ENCODE results near the gene ME2. TPM values are rescaled to one million over a fixed set of nuclear protein-coding genes. Genes with fewer than 3 reads are reported as not detected.
A peak's percentile ranks its signal among the peaks of the same experiment; 100 is the strongest.

The ME2 gene
- total RNA-seq, 1 experiment from 2014 or later = 49.0 TPM

DNA sequence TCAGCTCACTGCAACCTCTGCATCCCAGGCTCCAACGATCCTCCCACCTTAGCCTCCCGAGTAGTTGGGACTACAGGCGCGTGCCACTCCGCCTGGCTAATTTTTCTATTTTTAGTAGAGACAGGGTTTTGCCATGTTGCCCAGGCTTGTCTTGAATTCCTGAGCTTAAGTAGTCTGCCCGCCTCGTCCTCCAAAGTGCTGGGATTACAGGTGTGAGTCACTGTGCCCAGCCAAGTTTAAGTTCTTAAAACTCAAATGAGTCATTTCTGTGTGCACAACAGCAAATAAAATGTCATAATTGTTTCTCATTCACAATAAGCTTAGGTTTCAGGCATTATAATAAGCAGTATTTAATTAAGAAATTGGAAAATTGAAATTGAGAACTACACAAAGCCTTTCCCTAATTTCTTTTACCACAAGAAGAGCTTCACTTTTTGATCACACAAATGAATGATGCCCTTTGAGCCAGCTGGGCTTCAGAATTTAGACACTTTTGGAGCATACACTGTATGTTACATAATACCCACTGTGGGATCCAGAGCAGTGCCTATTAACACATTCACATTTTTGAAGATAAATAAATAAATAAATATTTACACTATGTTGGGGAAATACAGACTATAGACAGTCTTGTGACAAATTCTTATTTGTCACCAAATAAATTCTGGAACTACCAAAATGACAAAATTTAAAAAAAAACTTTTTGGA lies 8.6 kb upstream of the ME2 start:
- CTCF ChIA-PET = interaction anchor here (1.1 to 2.1 kb wide), 2 partner anchors 8 to 51 kb away, joined by 3 to 6 read pairs; partner anchors contain the start of gene ME2
- Histone ChIP-seq H3K27me3 (ENCODE audit: insufficient read depth, low read length) (no peaks in the 10 kb centered on the region), H2AFZ (ENCODE audit: low read depth, low read length, poor library complexity, severe bottlenecking) (peak overlapping the region; percentile 83), H3K9ac (ENCODE audit: low read length) (no peak overlapping the region), H3K27ac (ENCODE audit: low read depth, low read length) (peak overlapping the region; percentile 58; the same call in 1 of the 2 replicates), H3K79me2 (ENCODE audit: insufficient read depth, low read length) (no peaks in the 10 kb centered on the region), H3K4me1 (ENCODE audit: control insufficient read depth in 1 of 2, insufficient read depth in 2 of 2, low read length in 2 of 2) (peaks cover 25 to 42% of the 10 kb centered on the region in 2 experiments), H3K36me3 (ENCODE audit: control insufficient read depth in 1 of 2, insufficient read depth in 2 of 2, low read length in 2 of 2) (no peaks in the 10 kb centered on the region), H3K9me3 (ENCODE audit: control insufficient read depth in 1 of 2, insufficient read depth in 1 of 2, low read depth in 1 of 2, low read length in 2 of 2) (no peaks in the 10 kb centered on the region), H3K9me2 (ENCODE audit: insufficient read depth) (no peaks in the 10 kb centered on the region), H3K4me3 (replicated peaks in 1 of 2; ENCODE audit: low read depth in 1 of 2, low read length in 2 of 2) (peak overlapping the region in 1 of 2 experiments; percentile 30; a peak in 1 of 4 replicates), H3K4me2 (ENCODE audit: low read length) (peak overlapping the region; percentile 63), H4K20me1 (ENCODE audit: insufficient read depth) (no peaks in the 10 kb centered on the region)
- DNase-seq (ENCODE audit: low read depth, low spot score) = peak; percentile 83
- POLR2A ChIA-PET = interaction anchor here (2.2 kb wide), 1 partner anchor 9 kb away, joined by 14 read pairs; the partner anchor contains the start of gene ME2
- RAD21 ChIA-PET (ENCODE audit: low non-redundant PET in 1 of 2, low total read pairs in 2 of 2, uncharacterized antibody in 2 of 2, unreplicated experiment in 2 of 2) = interaction anchor here in 1 of 2 experiments (0.7 kb wide), 1 partner anchor 137 kb away, joined by 3 read pairs; no protein-coding TSS in a partner anchor
- ATAC-seq = peak; percentile 86
- BruUV-seq (replicated peaks) = no TSS peak
- intact Hi-C loops (cut with micrococcal nuclease) = no loop called here
- TF ChIP-seq RAD21 (IDR thresholded peaks at IDR 0.05; ENCODE audit: low read depth) (no peak; the same call in 1 of the 2 replicates), SIN3A (IDR thresholded peaks at IDR 0.05; ENCODE audit: low read depth) (peak; percentile 60), FOSL1 (IDR thresholded peaks at IDR 0.05; ENCODE audit: low read depth) (peak; percentile 93), SP1 (IDR thresholded peaks at IDR 0.05; ENCODE audit: low read depth) (peak; percentile 87), EZH2 (IDR thresholded peaks at IDR 0.05) (no peak), EGR1 (IDR thresholded peaks at IDR 0.05; ENCODE audit: low read depth) (no peak), SRF (IDR thresholded peaks at IDR 0.05; ENCODE audit: low read depth) (no peak), ZFX (IDR thresholded peaks at IDR 0.05) (no peak), CEBPB (IDR thresholded peaks at IDR 0.05; ENCODE audit: low read depth) (peak; percentile 81), ELF1 (IDR thresholded peaks at IDR 0.05; ENCODE audit: borderline replicate concordance, low read depth) (no peak), YY1 (IDR thresholded peaks at IDR 0.05; ENCODE audit: extremely low read depth, insufficient replicate concordance, low read depth, low read length) (no peak), JUND (IDR thresholded peaks at IDR 0.05) (peak; percentile 94), POLR2A (IDR thresholded peaks at IDR 0.05; ENCODE audit: borderline replicate concordance, extremely low read depth, insufficient read depth, insufficient read length) (no peak), EZH2phosphoT487 (IDR thresholded peaks at IDR 0.05; ENCODE audit: borderline replicate concordance) (no peak), TCF7L2 (IDR thresholded peaks at IDR 0.05; ENCODE audit: borderline replicate concordance, extremely low read depth, insufficient read depth, insufficient read length) (peak; percentile 76), CBX3 (IDR thresholded peaks at IDR 0.05; ENCODE audit: low read depth) (peak; percentile 66), POLR2AphosphoS5 (IDR thresholded peaks at IDR 0.05; ENCODE audit: low read depth, low read length) (peak; percentile 39; the same call in 1 of the 2 replicates), ZNF274 (IDR thresholded peaks at IDR 0.05; ENCODE audit: low read depth, low read length) (no peak)
- TF ChIP-seq, protein P1, sequence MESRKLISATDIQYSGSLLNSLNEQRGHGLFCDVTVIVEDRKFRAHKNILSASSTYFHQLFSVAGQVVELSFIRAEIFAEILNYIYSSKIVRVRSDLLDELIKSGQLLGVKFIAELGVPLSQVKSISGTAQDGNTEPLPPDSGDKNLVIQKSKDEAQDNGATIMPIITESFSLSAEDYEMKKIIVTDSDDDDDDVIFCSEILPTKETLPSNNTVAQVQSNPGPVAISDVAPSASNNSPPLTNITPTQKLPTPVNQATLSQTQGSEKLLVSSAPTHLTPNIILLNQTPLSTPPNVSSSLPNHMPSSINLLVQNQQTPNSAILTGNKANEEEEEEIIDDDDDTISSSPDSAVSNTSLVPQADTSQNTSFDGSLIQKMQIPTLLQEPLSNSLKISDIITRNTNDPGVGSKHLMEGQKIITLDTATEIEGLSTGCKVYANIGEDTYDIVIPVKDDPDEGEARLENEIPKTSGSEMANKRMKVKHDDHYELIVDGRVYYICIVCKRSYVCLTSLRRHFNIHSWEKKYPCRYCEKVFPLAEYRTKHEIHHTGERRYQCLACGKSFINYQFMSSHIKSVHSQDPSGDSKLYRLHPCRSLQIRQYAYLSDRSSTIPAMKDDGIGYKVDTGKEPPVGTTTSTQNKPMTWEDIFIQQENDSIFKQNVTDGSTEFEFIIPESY (IDR thresholded peaks at IDR 0.05; ENCODE audit: extremely low read depth, insufficient replicate concordance, low read length) = no peak
- TF ChIP-seq, protein P2, sequence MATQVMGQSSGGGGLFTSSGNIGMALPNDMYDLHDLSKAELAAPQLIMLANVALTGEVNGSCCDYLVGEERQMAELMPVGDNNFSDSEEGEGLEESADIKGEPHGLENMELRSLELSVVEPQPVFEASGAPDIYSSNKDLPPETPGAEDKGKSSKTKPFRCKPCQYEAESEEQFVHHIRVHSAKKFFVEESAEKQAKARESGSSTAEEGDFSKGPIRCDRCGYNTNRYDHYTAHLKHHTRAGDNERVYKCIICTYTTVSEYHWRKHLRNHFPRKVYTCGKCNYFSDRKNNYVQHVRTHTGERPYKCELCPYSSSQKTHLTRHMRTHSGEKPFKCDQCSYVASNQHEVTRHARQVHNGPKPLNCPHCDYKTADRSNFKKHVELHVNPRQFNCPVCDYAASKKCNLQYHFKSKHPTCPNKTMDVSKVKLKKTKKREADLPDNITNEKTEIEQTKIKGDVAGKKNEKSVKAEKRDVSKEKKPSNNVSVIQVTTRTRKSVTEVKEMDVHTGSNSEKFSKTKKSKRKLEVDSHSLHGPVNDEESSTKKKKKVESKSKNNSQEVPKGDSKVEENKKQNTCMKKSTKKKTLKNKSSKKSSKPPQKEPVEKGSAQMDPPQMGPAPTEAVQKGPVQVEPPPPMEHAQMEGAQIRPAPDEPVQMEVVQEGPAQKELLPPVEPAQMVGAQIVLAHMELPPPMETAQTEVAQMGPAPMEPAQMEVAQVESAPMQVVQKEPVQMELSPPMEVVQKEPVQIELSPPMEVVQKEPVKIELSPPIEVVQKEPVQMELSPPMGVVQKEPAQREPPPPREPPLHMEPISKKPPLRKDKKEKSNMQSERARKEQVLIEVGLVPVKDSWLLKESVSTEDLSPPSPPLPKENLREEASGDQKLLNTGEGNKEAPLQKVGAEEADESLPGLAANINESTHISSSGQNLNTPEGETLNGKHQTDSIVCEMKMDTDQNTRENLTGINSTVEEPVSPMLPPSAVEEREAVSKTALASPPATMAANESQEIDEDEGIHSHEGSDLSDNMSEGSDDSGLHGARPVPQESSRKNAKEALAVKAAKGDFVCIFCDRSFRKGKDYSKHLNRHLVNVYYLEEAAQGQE (IDR thresholded peaks at IDR 0.05; ENCODE audit: low read depth) = no peak
- TF ChIP-seq, protein P3, sequence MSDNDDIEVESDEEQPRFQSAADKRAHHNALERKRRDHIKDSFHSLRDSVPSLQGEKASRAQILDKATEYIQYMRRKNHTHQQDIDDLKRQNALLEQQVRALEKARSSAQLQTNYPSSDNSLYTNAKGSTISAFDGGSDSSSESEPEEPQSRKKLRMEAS (IDR thresholded peaks at IDR 0.05) = peak; percentile 74
- TF ChIP-seq, protein P4, sequence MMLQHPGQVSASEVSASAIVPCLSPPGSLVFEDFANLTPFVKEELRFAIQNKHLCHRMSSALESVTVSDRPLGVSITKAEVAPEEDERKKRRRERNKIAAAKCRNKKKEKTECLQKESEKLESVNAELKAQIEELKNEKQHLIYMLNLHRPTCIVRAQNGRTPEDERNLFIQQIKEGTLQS (IDR thresholded peaks at IDR 0.05) = 0 out of 2 replicates have a peak, but pooled peaks have one; percentile 25

Measured in HCT116 (cell line).